Measurements from ENCODE around the gene PLPP4.

DNA sequence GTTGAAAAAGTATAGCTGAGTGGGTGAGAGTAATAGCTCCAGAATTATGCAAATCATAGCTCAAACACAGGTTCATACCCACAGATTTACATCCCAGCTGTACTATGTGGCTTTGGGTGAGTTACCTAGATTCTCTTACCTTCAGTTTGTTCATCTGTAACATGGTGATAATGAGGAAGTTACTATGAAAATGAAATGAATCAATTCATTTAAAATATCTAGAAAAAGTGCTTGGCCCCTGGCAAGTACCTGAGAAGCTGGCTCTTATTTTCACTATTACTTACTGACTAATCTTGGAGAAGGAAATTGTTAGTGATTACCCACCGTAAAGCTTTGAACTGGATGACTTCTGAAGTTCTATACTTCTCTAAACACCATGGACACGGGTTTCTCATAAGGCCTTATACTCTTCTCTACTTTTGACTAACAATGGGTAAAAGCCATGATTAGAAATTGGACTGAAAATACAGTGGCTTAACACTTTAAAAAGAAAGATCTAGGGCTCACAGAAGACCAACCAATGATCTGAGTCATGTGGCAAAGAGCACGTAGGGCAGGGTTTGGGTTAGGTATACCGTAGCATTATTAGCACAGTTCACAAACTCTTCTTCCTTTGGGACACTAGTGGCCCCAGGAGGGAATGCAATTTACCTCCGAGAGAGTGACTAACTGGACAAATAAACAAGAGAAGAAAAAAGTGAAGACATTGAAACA is 149.2 kb downstream of the PLPP4 start:
- no peak for TF ChIP-seq EZH2 (IDR thresholded peaks at IDR 0.05)
- TF ChIP-seq, protein P1, sequence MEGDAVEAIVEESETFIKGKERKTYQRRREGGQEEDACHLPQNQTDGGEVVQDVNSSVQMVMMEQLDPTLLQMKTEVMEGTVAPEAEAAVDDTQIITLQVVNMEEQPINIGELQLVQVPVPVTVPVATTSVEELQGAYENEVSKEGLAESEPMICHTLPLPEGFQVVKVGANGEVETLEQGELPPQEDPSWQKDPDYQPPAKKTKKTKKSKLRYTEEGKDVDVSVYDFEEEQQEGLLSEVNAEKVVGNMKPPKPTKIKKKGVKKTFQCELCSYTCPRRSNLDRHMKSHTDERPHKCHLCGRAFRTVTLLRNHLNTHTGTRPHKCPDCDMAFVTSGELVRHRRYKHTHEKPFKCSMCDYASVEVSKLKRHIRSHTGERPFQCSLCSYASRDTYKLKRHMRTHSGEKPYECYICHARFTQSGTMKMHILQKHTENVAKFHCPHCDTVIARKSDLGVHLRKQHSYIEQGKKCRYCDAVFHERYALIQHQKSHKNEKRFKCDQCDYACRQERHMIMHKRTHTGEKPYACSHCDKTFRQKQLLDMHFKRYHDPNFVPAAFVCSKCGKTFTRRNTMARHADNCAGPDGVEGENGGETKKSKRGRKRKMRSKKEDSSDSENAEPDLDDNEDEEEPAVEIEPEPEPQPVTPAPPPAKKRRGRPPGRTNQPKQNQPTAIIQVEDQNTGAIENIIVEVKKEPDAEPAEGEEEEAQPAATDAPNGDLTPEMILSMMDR (IDR thresholded peaks at IDR 0.05) = no peak
